HTERT RPE-1 (cell line): ENCODE measurements around the gene WDR86.

Experiments used
- in situ Hi-C: fragments of 300-500 bp; cut with MboI; formaldehyde crosslinking; loops from 4 replicates; pipeline ENCODE4 v1.14.3; 2020; ENCODE audit warnings: low sequenced_read_pairs

Gene WDR86, protein sequence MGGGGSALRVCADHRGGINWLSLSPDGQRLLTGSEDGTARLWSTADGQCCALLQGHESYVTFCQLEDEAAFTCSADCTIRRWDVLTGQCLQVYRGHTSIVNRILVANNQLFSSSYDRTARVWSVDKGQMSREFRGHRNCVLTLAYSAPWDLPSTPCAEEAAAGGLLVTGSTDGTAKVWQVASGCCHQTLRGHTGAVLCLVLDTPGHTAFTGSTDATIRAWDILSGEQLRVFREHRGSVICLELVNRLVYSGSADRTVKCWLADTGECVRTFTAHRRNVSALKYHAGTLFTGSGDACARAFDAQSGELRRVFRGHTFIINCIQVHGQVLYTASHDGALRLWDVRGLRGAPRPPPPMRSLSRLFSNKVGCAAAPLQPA

DNA sequence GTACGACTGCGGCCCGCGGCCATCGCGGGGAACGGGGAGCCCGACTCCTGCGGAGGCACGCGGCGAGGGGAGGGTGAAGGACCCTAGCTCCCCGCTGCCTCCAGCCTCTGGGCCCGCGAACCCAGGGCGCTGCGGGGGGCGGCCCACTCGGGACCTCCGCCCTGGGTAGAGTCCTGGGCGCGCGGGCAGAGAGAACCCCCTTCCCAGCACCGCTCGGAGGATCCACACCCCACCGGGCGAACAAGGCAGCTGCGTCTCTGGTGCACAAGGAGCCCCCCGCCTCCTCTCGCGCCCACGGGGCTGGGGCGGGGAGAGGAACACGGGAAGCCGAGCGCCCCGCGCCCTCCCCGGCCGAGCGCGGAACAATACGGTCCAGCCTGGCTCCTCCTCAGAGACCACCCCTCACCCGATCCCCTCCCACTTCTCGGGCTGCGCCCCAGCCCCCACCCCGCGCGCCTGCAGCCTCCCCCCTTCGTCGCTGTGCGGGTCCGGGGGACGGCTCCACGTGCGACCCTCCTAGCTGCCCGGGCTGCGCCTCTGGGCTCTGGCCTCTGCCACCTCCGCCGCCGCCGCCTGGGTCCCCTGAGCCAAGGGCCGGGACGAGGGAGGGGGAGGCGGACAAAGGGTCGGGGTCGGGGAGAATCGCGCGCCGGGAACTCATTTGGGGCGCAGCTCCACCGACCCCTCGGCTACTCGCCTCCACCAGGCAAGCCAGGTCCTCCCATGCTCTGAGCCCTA, at the start of gene WDR86:
TSS of gene WDR86 (minus strand) at position 372 of the 738 bp plus-strand sequence. CDS start 449 bp downstream, outside the sequence.
- in situ Hi-C loops, result no loop called here

DNA sequence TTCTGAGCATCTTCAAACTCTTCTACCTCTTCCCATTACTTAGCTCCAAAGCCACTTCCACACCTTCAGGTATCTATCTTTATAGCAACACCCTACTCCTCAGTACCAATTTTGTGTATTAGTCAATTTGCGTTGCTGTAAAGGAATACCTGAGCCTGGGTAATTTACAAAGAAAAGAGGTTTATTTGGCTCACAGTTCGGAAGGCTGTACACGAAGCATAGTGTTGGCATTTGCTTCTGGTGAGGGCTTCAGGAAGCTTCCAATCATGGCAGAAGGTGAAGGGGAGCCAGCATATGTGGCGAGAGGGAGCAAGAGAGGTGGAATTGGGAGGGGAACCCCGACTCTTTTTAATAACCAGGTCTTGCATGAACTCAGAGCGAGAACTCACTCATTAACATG, 47.7 kb upstream of the WDR86 start:
- in situ Hi-C loops, result no loop called here

DNA sequence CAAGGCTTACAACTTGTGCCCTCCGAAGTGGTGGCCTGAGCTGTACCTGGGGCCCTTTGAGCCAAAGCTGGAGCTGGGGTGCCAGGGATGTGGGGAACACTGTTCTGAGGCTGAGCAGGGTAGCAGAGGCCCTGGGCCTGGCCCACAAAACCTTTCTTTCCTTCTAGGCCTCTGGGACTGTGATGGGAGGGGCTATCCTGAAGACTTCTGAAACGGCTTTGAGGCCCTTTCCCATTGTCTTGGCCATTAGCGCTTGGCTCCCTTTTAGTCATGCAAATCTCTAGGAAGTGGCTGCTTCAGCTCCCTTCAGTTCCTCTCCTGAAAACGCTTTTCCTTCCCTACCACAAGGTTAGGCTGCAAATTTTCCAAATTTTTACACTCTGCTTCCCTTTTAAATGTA, 46.9 kb upstream of the WDR86 start:
- in situ Hi-C loops, result no loop called here

DNA sequence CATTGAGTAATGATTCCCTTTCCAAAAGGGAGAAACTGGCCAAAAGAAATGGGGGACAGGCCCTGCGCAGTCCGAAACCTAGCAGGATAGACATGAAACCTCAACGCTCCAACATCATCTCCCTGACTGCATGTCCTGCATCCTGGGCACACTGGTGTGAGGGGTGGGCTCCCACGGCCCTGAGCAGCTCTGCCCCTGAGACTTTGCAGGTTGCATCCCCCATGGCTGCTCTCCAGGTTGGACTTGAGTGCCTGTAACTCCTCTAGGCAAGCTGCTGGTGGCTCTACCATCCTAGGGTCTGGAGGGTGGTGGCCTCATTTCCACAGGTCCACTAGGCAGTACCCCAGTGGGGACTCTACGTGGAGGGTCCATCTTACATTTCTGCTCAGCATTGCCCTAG, 46.4 kb upstream of the WDR86 start:
- in situ Hi-C loops, result no loop called here

DNA sequence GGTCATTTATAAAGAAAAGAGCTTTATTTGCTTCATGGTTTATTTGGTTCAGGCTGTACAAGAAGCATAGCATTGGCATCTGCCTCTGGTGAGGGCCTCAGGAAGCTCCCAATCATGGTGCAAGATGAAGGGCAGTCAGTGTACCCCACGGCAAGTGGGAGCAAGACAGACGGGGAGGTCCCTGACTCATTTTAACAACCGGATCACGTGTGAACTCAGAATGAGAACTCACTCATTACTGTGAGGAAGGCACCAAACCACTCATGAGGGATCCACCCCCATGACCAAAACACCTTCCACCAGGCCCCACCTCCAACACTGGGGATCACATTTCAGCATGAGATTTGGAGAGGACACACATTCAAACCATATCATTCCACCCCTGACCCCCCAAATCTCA, 45.9 kb upstream of the WDR86 start:
- in situ Hi-C loops, result no loop called here

DNA sequence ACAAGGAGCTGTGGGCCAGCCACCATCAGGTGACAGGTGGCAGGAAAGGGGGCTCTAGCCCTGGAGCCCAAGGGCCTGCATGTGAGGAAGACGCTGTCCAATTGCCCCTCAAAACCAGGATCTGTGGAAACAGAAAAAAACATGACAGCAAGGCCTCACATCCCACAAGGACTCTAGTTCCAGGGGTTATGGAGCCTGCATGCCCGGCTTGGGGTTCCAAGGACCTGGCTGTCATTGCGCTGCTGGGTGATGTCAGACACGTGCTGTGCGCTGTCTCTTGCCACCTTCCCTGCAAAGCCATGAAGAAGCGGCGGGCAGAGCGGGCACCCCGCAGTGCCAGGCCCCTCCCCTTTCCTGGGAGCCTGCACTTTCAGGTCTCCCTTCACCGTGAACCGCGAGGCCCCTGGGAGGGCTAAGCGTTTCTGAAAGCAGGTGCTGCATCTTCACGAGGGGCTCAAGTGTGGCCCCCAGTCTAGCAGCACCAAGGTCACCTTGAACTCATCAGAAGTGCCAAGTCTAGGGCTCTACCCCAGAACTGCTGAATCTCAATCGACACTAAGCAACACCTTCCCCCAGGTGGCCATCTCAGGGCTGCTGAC, 45.2 kb upstream of the WDR86 start:
- in situ Hi-C loops, result no loop called here

DNA sequence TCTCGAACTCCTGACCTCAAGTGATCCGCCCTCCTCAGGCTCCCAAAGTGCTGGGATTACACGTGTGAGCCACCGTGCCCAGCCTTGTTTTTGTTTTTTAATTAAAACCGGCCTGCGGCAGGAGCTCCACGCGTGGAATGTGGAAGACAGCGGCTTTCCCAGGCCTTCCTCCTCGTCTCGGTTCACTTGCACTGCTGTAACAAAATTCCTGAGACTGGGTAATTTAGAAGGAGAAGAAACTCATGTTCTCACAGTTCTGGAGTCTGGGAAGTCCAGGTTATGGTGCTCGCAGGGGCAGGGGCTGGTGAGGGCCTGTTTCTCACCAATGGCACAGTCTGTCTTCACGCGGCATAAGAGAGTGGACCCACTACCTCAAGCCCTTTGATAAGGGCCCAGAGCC, 44.5 kb upstream of the WDR86 start:
- in situ Hi-C loops, result no loop called here

DNA sequence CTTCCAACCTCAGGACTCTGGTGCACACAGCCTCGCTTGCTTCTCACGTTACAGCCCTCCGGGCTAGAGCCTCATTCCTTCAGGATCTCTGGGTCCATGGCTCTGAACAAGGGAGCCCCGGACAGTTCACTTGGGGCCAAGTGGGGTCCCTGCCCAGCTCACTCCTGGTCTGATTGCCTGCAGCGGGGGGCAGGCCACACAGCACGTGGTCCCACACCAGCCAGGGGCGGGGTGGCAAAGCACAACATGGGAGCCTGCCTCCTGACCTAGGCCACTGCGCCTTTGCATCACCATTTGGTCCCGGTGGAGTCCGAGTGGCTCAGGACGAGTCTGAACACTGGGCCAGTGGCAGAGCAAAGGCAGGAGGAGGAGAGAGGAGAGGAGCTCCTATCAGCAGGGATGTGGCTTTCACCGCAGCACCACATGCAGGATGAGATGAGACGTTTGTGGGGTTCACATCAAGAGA, 43.5 kb upstream of the WDR86 start:
- in situ Hi-C loops, result no loop called here

DNA sequence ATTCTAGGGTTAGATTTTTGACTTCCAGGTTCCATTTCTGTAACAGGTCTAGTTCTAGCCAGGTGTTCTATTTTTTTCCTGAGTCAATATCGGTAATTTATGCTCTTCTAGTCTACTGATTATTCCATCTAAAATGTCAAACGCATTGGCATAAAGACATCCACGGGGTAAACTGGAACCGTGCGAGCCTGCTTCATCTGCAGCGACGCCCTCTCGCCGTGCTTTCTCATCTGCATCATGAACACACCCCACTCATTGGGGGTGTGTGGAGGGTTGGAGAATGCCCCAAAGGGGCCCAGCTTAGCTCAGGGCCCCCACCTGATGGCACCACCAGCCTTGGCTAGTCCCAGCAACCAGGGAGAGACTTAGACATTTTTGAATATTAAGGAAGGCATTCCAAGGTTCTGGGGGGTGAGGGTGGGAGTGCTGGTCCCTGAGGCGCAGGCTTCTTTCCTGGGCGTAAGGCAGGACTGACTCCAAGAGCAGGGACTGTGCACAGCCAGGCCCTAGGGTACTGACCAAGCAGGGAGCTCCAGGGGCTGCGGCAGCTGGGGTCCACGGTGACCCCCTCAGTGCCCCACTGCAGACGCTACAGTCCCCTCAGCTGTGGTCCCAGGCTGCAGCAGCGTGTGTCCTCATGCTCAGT, 43.0 kb upstream of the WDR86 start:
- in situ Hi-C loops, result no loop called here

DNA sequence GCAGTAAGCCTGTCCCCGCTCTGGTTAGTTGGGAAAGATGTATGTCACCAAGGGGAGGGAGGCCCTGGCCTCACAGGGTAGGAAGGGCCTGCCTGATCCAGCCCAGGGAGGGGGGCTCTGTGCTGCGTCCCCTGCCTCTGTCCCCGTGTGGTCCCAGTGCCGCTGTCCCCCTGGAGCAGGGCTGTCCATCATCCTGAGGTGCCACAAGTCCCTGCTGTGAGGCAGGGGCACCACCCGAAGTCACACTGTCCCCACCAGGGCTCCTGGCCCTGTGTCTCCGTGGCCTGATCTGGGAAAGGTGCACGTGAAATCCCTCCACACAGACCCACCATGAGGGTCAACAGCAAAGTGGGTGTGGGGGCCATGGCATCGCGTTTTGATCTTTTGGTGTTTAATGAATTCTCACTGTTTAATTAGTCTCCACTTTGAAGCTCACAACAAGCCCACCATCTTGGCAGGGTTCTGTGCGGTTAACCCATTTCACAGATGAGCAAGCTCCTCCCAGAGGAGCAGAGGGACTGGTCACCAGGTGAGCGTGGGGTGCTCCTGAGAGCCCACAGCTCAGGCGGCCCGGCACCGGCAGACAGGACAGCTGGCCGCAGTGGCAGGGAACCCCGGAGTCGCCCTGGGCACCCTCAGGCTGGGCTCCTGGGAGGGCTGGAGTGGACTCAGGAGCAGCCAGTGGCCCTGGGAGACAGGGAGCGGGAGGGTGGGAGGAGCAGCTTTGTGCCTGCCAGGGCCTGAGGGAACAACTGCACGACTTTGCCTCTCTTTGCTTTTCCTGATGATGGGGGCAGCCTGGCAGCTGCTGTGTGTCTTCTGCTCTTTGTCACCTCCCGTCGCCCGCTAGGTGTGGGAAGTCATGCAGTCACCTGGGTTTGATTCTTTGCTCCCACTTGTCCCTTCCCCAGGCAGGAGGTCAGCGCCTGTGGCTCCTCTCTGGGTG, 42.1 kb upstream of the WDR86 start:
- in situ Hi-C loops, result no loop called here

DNA sequence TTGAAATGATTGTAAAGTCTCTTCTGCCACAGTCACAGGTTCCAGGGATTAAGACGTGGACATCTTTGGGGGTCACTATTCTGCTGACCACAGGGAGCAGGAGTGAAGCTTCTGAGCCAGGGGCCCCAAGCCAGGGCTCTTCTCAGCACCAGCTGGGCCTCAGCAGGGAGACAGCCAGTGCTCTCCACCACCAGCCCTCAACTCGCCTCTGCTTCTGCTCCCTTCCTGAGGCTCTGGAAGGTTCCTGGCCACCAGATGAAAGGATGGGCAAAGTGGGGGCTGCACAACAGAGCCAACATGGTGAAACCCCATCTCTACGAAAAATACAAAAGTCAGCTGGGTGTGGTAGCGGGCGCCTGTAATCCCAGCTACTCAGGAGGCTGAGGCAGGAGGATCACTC, 41.3 kb upstream of the WDR86 start:
- in situ Hi-C loops, result no loop called here

DNA sequence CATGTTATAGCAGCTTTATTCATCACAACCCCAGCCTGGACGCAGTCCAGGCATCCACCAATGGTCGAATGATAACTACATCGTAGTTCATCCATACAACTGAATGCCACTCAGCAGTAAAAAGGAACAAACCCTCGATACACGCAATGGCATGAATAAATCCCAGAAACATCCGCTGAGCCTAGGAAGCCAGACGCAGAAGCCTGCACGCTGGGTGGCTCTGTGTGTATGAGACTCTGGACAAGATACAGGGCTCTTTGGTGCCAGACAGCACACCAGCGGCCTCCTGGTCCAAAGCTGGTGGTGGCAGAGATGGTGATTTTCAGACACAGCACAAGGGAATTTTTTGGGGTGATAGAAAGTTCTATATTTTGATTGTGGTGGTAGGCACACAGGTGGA, 40.2 kb upstream of the WDR86 start:
- in situ Hi-C loops, result no loop called here

DNA sequence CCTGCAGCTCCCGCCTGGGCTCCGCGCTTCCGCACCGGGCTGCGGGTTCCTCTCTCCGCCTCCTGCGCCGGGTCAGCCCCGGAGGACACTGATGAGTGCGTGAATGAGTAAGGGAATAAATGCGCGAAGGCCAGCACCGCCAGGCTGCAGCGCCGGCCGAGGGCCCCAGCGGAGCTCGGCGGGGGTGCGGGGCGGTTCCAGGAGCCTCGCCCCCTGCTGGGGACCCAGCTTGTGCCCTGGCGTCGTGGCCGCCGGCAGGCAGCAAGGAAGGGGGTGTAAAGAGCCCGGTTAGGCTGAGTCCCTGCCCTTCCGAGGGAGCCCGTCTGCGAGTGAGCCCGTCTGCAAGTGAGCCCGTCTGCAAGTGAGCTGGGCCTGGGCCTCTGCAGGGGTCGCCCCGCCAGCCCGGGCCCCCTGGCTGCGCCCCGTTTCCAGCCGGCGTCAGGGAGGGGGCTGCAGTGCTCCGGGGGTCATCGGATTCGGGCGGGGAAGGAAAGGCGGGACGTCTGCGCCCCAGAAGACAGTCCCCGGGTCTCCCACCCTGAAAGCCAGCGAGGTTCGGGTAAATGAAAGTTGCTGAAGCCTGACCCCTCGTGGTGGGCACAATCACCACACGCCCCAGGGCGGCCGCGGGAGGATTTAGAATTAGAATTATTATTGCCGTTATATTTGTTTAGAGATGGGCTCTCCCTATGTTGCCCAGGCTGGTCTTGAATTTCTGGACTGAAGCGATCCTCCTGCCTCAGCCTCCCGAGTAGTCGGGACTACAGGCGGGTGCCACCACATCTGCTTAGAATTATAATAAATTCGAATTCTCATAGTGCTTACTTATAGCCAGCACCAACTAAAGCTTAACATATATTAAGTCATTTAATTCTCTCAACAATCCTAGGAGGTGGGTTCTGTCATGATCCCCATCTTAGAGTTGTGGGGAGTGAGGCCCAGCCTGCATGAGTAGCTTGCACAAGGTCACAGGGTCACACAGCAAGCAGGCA, 38.7 kb upstream of the WDR86 start:
- in situ Hi-C loops, result no loop called here

DNA sequence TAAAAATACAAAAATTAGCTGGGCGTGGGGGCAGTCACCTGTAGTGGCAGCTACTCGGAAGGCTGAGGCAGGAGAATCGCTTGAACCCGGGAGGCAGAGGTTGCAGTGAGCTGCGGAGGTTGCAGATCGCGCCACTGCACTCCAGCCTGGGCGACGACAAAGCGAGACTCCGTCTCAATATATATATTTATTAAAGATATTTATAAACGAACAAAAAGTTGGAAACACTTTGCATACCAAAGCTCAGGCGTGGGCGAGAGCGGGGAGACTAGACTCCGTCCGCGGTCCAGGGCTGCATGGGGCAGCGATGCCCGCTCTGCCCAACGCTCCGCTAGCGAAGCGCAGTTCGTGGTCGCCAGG, 38.0 kb upstream of the WDR86 start:
- in situ Hi-C loops, result no loop called here

DNA sequence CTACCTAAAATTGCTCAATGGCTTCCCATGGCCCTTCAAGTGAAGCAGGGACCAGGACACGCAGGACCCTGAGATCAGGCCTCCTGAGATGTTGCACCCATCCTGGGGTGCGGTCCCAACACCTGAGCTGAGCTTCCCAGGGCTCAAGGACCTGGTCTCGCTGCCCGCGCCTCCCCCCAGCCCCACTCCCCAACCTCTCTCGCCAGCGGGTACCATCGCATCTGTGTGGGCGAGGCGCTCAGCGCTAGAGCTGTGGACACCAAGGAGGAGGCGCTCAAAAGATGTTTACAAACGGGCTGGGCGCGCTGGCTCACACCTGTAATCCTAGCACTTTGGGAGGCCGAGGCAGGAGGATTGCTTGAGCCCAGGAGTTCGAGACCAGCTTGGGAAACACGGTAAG, 37.5 kb upstream of the WDR86 start:
- in situ Hi-C loops, result no loop called here

DNA sequence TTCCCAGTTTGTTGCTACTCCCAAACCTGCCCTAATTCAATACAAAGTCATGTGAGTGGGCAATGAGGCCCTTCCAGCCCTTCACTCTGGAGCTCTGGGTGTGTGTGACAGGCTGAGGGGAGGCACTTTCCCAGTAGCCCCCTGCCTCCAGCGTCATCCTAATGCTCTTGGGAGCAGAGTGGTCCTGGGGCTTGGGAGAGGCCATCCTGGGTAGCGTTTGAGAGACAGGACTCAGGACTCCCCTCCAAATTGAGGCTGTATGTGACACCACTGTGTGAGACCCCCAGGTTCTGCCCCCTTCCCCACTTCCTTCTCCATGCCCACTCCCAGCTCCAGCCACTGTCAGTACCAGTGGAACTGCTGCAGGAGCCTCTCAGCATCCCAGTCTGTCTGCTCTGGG, 36.6 kb upstream of the WDR86 start:
- in situ Hi-C loops, result no loop called here

DNA sequence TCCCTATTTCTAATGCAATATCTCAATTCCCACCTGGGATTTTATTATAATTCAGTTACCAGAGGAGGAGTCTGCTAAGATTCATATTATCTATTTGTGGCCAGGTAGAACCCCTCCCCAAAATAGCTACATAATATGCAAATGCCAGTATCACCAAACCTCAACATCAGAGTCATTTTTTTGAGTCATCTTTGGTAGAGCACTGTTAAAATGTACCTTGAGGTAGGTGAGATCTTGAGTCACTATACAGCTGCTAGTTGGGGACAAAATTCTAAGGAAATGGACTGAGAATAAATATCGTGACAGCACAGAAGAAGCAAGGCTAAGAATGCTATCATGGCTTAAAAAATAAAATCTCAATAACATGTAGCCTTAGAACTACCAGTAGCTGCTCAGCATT, 34.8 kb upstream of the WDR86 start:
- in situ Hi-C loops, result no loop called here

DNA sequence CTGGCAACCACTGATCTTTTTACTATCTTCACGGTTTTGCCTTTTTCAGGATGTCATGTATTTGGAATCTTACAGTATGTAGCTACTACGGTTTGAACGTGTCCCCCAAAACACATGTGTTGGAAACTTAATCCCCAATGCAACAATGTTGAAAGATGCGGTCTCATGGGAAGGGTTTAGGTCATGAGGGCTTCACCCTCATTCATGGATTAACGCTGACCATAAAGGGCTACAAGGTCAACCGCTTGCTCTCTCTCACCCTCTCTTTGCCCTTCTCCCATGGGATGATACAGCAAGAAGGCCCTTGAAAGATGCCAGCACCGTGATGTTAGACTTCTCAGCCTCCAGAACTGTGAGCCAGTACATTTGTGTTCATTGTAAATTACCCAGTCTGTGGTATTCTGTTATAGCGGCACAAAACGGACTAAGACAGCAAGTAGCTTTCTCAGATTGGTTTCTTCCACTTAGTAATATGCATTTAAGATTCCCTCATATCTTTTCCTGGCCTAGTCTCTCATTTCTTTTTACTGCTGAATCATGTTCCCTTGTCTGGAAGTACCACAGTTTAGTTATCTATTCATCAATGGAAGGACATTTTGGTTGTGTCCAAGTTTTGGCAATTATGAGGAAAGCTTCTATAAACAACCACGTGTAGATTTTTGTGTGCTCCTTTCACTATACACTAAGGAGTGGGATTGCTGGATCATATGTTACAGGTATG, 33.1 kb upstream of the WDR86 start:
- in situ Hi-C loops, result no loop called here
